Loucy (cell line): ENCODE data around the gene IL16.

Source experiments
- H2AFZ ChIP-seq: fragments of 200-600 bp; sonication (generic); 2 replicates; pipeline ENCODE4 v1.6.0; 2016; ENCODE audit warnings: antibody characterized with exemption, mild to moderate bottlenecking, low read length, moderate library complexity
- H3F3A ChIP-seq: fragments of 200-600 bp; 2 replicates; pipeline ENCODE4 v1.6.0; 2016; ENCODE audit warnings: antibody characterized with exemption, low read depth, mild to moderate bottlenecking
- H3K27me3 ChIP-seq: fragments of 200-600 bp; sonication (generic); 2 replicates; pipeline ENCODE4 v1.6.1; 2014; ENCODE audit warnings: low read length, mild to moderate bottlenecking; ENCODE audit not compliant: insufficient read depth, poor library complexity, severe bottlenecking
- H3K36me3 ChIP-seq: fragments of 200-600 bp; sonication (generic); 2 replicates; pipeline ENCODE4 v1.6.1; 2016; ENCODE audit warnings: low read length; ENCODE audit not compliant: insufficient read depth
- H3K4me1 ChIP-seq: fragments of 200-600 bp; sonication (generic); 2 replicates; pipeline ENCODE4 v1.5.1; 2014; ENCODE audit warnings: low read length, mild to moderate bottlenecking; ENCODE audit not compliant: insufficient read depth, poor library complexity, severe bottlenecking
- H3K4me2 ChIP-seq: fragments of 200-600 bp; sonication (generic); 2 replicates; pipeline ENCODE4 v1.6.0; 2014; ENCODE audit warnings: antibody characterized with exemption, low read length, low read depth, mild to moderate bottlenecking; ENCODE audit not compliant: poor library complexity, severe bottlenecking
- H3K4me3 ChIP-seq: fragments of 200-600 bp; sonication (generic); 2 replicates; pipeline ENCODE4 v1.5.1; 2014; ENCODE audit warnings: low read length, mild to moderate bottlenecking, mixed read lengths; ENCODE audit not compliant: poor library complexity, severe bottlenecking
- H3K79me2 ChIP-seq: fragments of 200-600 bp; sonication (generic); 2 replicates; pipeline ENCODE4 v1.6.1; 2014; ENCODE audit warnings: low read length; ENCODE audit not compliant: insufficient read depth
- H3K9ac ChIP-seq: fragments of 200-600 bp; sonication (generic); 2 replicates; pipeline ENCODE4 v1.6.0; 2014; ENCODE audit warnings: mild to moderate bottlenecking, low read depth, low read length, moderate library complexity; ENCODE audit not compliant: poor library complexity, severe bottlenecking
- H3K9me2 ChIP-seq: fragments of 200-600 bp; sonication (generic); replicated peaks from 2 replicates; pipeline ENCODE4 v1.6.1; 2016; ENCODE audit warnings: low read depth, low read length, mixed read lengths
- H3K9me3 ChIP-seq: fragments of 200-600 bp; sonication (generic); 2 replicates; pipeline ENCODE4 v1.6.1; 2014; ENCODE audit warnings: mild to moderate bottlenecking, antibody characterized with exemption, low read length, low read depth; ENCODE audit not compliant: insufficient read depth
- H4K20me1 ChIP-seq: fragments of 200-600 bp; sonication (generic); 2 replicates; pipeline ENCODE4 v1.6.0; 2014; ENCODE audit warnings: antibody characterized with exemption, low read length, mild to moderate bottlenecking; ENCODE audit not compliant: insufficient read depth, poor library complexity, severe bottlenecking
- EZH2phosphoT487 ChIP-seq: fragments of 200-600 bp; IDR thresholded peaks from 2 replicates; pipeline ENCODE4 v1.6.1; 2018; ENCODE audit warnings: antibody characterized with exemption, mild to moderate bottlenecking, moderate library complexity, borderline replicate concordance
- TF ChIP-seq, protein P1 (sequence below): fragments of 200-600 bp; sonication (generic); conservative IDR thresholded peaks from 2 replicates; pipeline ENCODE4 v1.5.1; 2014; ENCODE audit warnings: mild to moderate bottlenecking, antibody characterized with exemption, low read length

Gene IL16

DNA sequence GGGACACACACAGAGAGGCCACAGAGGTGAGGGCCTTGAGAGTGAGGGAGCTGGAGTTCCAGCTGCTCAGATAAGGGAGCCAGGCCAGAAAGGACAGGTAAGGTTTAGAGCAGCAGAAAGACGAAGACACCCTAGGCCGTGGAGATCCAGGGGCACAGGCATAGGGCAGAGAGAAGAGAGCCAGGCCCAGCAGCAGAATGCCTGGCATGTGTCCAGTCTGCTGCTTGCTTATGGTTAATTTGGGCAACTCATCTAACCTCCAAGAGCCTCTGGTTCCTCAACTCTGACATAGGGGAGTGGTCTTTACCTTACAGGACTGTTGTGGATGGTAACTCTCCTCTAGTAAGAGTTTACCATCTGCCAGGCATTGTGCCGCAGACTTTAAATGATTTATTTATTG, 91.4 kb downstream of the IL16 start:
- no peaks in the 10 kb centered on the region for H3K79me2 ChIP-seq
- no peak overlapping the region for H3K4me2 ChIP-seq
- H3K9me3 ChIP-seq: no peaks in the 10 kb centered on the region
- no peak overlapping the region for H2AFZ ChIP-seq
- peaks cover 55% of the 10 kb centered on the region for H3K4me1 ChIP-seq
- TF ChIP-seq, protein P1, sequence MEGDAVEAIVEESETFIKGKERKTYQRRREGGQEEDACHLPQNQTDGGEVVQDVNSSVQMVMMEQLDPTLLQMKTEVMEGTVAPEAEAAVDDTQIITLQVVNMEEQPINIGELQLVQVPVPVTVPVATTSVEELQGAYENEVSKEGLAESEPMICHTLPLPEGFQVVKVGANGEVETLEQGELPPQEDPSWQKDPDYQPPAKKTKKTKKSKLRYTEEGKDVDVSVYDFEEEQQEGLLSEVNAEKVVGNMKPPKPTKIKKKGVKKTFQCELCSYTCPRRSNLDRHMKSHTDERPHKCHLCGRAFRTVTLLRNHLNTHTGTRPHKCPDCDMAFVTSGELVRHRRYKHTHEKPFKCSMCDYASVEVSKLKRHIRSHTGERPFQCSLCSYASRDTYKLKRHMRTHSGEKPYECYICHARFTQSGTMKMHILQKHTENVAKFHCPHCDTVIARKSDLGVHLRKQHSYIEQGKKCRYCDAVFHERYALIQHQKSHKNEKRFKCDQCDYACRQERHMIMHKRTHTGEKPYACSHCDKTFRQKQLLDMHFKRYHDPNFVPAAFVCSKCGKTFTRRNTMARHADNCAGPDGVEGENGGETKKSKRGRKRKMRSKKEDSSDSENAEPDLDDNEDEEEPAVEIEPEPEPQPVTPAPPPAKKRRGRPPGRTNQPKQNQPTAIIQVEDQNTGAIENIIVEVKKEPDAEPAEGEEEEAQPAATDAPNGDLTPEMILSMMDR: no peak
- no peak for TF ChIP-seq EZH2phosphoT487
- no peaks in the 10 kb centered on the region for H3K9me2 ChIP-seq
- H3K36me3 ChIP-seq: no peaks in the 10 kb centered on the region
- H4K20me1 ChIP-seq: no peaks in the 10 kb centered on the region
- H3K4me3 ChIP-seq: no peak overlapping the region
- 0 out of 2 replicates have a peak, but pooled peaks cover under 1% of the 10 kb centered on the region for H3F3A ChIP-seq
- H3K9ac ChIP-seq: no peak overlapping the region
- no peaks in the 10 kb centered on the region for H3K27me3 ChIP-seq

DNA sequence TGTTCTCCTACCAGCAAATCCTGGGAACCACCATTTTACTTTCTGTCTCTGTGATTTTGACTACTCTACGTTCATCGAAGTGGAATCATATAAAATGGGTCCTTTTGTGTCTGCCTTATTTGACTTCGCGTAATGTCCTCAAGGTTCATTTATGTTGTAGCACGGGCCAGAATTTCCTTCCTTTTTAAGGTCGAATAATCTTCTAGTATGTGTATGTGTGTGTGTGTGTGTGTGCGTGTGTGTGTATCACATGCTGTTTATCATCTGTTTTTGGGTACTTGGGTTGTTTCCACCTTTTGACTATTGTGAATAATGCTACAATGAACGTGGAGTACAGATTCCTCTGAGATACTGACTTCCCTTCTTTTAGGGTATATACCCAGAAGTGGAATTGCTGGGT, 91.9 kb downstream of the IL16 start:
- Histone ChIP-seq H3K9ac (no peak overlapping the region), H3K4me3 (no peak overlapping the region), H3K9me2 (no peaks in the 10 kb centered on the region), H3K36me3 (no peaks in the 10 kb centered on the region), H3K27me3 (no peaks in the 10 kb centered on the region), H2AFZ (no peak overlapping the region), H4K20me1 (no peaks in the 10 kb centered on the region), H3K79me2 (no peaks in the 10 kb centered on the region), H3K4me2 (no peak overlapping the region), H3K4me1 (peaks cover 60% of the 10 kb centered on the region), H3F3A (peaks cover 4% of the 10 kb centered on the region; the same call in 1 of the 2 replicates), H3K9me3 (no peaks in the 10 kb centered on the region)
- no peak for TF ChIP-seq EZH2phosphoT487
- TF ChIP-seq, protein P1: no peak

DNA sequence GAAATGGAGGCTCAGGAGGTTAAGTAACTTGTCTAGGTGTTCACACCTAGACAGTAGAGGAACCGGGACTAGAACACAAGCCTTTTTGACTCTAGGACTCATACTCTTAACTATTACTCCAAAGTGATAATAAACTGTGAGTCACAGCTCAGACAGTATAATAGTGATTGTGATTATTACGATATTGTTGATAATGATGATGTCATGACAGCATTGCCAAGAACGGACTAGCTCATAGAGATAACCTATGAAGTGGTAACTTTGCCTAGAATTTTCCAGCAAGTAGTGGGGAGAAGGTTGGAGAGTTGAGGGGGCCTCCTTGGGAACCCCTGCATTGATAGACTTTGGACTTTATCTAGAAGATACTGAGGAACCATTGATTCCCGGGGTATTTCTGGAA, 93.2 kb downstream of the IL16 start:
- Histone ChIP-seq H3F3A (peaks cover 7% of the 10 kb centered on the region; the same call in 1 of the 2 replicates), H3K4me3 (no peak overlapping the region), H3K9ac (no peak overlapping the region), H3K4me1 (peaks cover 63% of the 10 kb centered on the region), H3K79me2 (peaks cover 4% of the 10 kb centered on the region), H4K20me1 (no peaks in the 10 kb centered on the region), H3K27me3 (no peaks in the 10 kb centered on the region), H2AFZ (no peak overlapping the region), H3K4me2 (no peak overlapping the region), H3K9me3 (no peaks in the 10 kb centered on the region), H3K9me2 (no peaks in the 10 kb centered on the region), H3K36me3 (no peaks in the 10 kb centered on the region)
- TF ChIP-seq EZH2phosphoT487: no peak
- TF ChIP-seq, protein P1: no peak
